IMR-90 (cell line): ENCODE data around the gene PGBD5. TPM values are rescaled to one million over a fixed set of nuclear protein-coding genes. Genes with fewer than 3 reads are reported as not detected.

Experiments used
- ATAC-seq: fragments of 200-7000 bp; cut with Tn5 transposase; 2 replicates; pipeline ENCODE4 v1.9.1; 2020; ENCODE audit warnings: low read depth, mild to moderate bottlenecking, moderate library complexity
- BruUV-seq: library from RNA; stranded (reverse); fragments of 400-500 nt; replicated peaks from 2 replicates; lab custom pipeline; 2021; lab: Mats Ljungman, UMichigan
- CTCF ChIA-PET: fragments of 300-600 bp; formaldehyde crosslinking; extraction: SDS; loops from one replicate; lab custom pipeline; 2021; ENCODE audit warnings: antibody characterized with exemption; lab: Yijun Ruan, JAX
- POLR2A ChIA-PET: fragments of 300-600 bp; sonication (Branson Sonifier 250); formaldehyde crosslinking; loops from one replicate; lab custom pipeline; 2022; ENCODE audit warnings: antibody characterized with exemption; ENCODE audit not compliant: unreplicated experiment; lab: Charles Lee
- DNase-seq: peaks from one replicate; pipeline ENCODE4 v3.0.0; 2013
- H2AFZ ChIP-seq: replicated peaks from 2 replicates; pipeline ENCODE3; 2013; ENCODE audit warnings: low read length, mild to moderate bottlenecking; ENCODE audit not compliant: poor library complexity
- H2AK5ac ChIP-seq: 2 replicates; pipeline ENCODE4 v1.6.1; 2013; ENCODE audit warnings: low read depth, low read length, inconsistent platforms
- H2AK9ac ChIP-seq: replicated peaks from 2 replicates; pipeline ENCODE3; 2013; ENCODE audit warnings: mild to moderate bottlenecking, low read depth, low read length, moderate library complexity; ENCODE audit not compliant: poor library complexity
- H2BK120ac ChIP-seq: 2 replicates; pipeline ENCODE4 v1.6.1; 2013; ENCODE audit warnings: low read depth, low read length, inconsistent platforms
- H2BK15ac ChIP-seq: 3 replicates; pipeline ENCODE4 v1.6.1; 2013; ENCODE audit warnings: low read depth, low read length, inconsistent platforms
- H2BK20ac ChIP-seq: 2 replicates; pipeline ENCODE4 v1.6.1; 2013; ENCODE audit warnings: low read depth, mild to moderate bottlenecking, inconsistent platforms, low read length, moderate library complexity
- H2BK5ac ChIP-seq: 2 replicates; pipeline ENCODE4 v1.6.1; 2013; ENCODE audit warnings: mild to moderate bottlenecking, low read depth, low read length, inconsistent platforms; ENCODE audit not compliant: poor library complexity, severe bottlenecking
- H3K14ac ChIP-seq: replicated peaks from 2 replicates; pipeline ENCODE4 v1.6.1; 2013; ENCODE audit warnings: low read depth, low read length, inconsistent platforms
- H3K18ac ChIP-seq: 2 replicates; pipeline ENCODE4 v1.6.1; 2013; ENCODE audit warnings: low read depth, low read length, control low read depth
- H3K23ac ChIP-seq: 2 replicates; pipeline ENCODE4 v1.6.1; 2013; ENCODE audit warnings: low read depth, low read length, inconsistent platforms
- H3K27ac ChIP-seq: 2 replicates; pipeline ENCODE4 v1.5.1; 2013; ENCODE audit warnings: mild to moderate bottlenecking, control low read depth, low read length; ENCODE audit not compliant: insufficient read depth
- H3K27me3 ChIP-seq: 2 replicates; pipeline ENCODE4 v1.6.1; 2013; ENCODE audit warnings: low read length; ENCODE audit not compliant: control insufficient read depth, insufficient read depth
- H3K36me3 ChIP-seq: 2 replicates; pipeline ENCODE4 v1.6.1; 2013; ENCODE audit warnings: low read length, mixed read lengths; ENCODE audit not compliant: control insufficient read depth, insufficient read depth
- H3K4ac ChIP-seq: 2 replicates; pipeline ENCODE4 v1.6.1; 2013; ENCODE audit warnings: low read depth, low read length, inconsistent platforms
- H3K4me1 ChIP-seq: 2 replicates; pipeline ENCODE4 v1.6.1; 2013; ENCODE audit warnings: low read length, mixed read lengths; ENCODE audit not compliant: control insufficient read depth, insufficient read depth
- H3K4me2 ChIP-seq: 2 replicates; pipeline ENCODE4 v1.6.1; 2013; ENCODE audit warnings: low read depth, mild to moderate bottlenecking, control low read depth, low read length, moderate library complexity
- H3K4me3 ChIP-seq: 2 replicates; pipeline ENCODE4 v1.5.1; 2013; ENCODE audit warnings: low read depth, mild to moderate bottlenecking, control low read depth, low read length, moderate library complexity; ENCODE audit not compliant: insufficient read depth
- H3K56ac ChIP-seq: 2 replicates; pipeline ENCODE4 v1.6.1; 2013; ENCODE audit warnings: low read length, inconsistent platforms; ENCODE audit not compliant: insufficient read depth; ENCODE audit errors: extremely low read depth
- H3K79me1 ChIP-seq, 2 experiments: 2 replicates each; pipeline ENCODE4 v1.6.1; 2013; ENCODE audit warnings: low read length in 2 of 2, inconsistent platforms in 1 of 2, low read depth in 1 of 2
- H3K9ac ChIP-seq: 2 replicates; pipeline ENCODE4 v1.6.1; 2013; ENCODE audit warnings: low read depth, low read length, control low read depth
- H3K9me1 ChIP-seq: 2 replicates; pipeline ENCODE4 v1.6.1; 2013; ENCODE audit warnings: low read length, inconsistent platforms; ENCODE audit not compliant: insufficient read depth
- H3K9me3 ChIP-seq: 2 replicates; pipeline ENCODE4 v1.6.1; 2013; ENCODE audit warnings: low read length; ENCODE audit not compliant: control insufficient read depth, insufficient read depth
- H4K20me1 ChIP-seq: 2 replicates; pipeline ENCODE4 v1.6.1; 2013; ENCODE audit warnings: low read length, inconsistent platforms; ENCODE audit not compliant: insufficient read depth
- H4K5ac ChIP-seq: 2 replicates; pipeline ENCODE4 v1.6.1; 2013; ENCODE audit warnings: mild to moderate bottlenecking, low read depth, low read length, control low read depth
- H4K8ac ChIP-seq, 2 experiments: 2 replicates each; pipeline ENCODE4 v1.6.1; 2013; ENCODE audit warnings: low read depth in 2 of 2, low read length in 2 of 2, control low read depth in 1 of 2, inconsistent platforms in 1 of 2
- H4K91ac ChIP-seq: 2 replicates; pipeline ENCODE4 v1.6.1; 2013; ENCODE audit warnings: low read depth, low read length, inconsistent platforms; ENCODE audit not compliant: insufficient read depth
- BHLHE40 ChIP-seq: fragments of 150-350 bp; IDR thresholded peaks from 2 replicates; pipeline ENCODE4 v1.6.1; 2016; ENCODE audit warnings: mild to moderate bottlenecking, low read depth, low read length
- CTCF ChIP-seq: conservative IDR thresholded peaks from 2 replicates; pipeline ENCODE4 v1.5.1; 2012; ENCODE audit warnings: mild to moderate bottlenecking, low read depth, low read length, improper control_type of control experiment
- FOS ChIP-seq: fragments of 150-350 bp; IDR thresholded peaks from 2 replicates; pipeline ENCODE4 v1.6.1; 2016; ENCODE audit warnings: low read depth, low read length
- MAFK ChIP-seq: IDR thresholded peaks from 2 replicates; pipeline ENCODE4 v1.6.1; 2012; ENCODE audit warnings: low read depth, low read length, improper control_type of control experiment
- MAZ ChIP-seq: IDR thresholded peaks from 2 replicates; pipeline ENCODE4 v1.6.1; 2012; ENCODE audit warnings: low read depth, mild to moderate bottlenecking, low read length, improper control_type of control experiment, moderate library complexity, borderline replicate concordance
- POLR2A ChIP-seq: IDR thresholded peaks from 2 replicates; pipeline ENCODE4 v1.6.1; 2012; ENCODE audit warnings: mild to moderate bottlenecking, low read depth, low read length
- RAD21 ChIP-seq: IDR thresholded peaks from 2 replicates; pipeline ENCODE4 v1.6.1; 2012; ENCODE audit warnings: low read length, improper control_type of control experiment
- RFX5 ChIP-seq: IDR thresholded peaks from 2 replicates; pipeline ENCODE4 v1.8.0; 2012; ENCODE audit warnings: low read depth, mild to moderate bottlenecking, low read length, moderate library complexity
- SMC3 ChIP-seq: fragments of 150-350 bp; IDR thresholded peaks from 2 replicates; pipeline ENCODE4 v1.6.1; 2016; ENCODE audit warnings: low read depth, mild to moderate bottlenecking, antibody characterized with exemption, low read length, moderate library complexity
- WGBS, 2 experiments: methylation state at CpG; one replicate each; pipeline versions ENCODE4 v1.1.5 to v1.1.7; 2013; ENCODE audit warnings: missing lambda C conversion rate in 2 of 2; ENCODE audit not compliant: insufficient read length in 1 of 2; ENCODE audit errors: extremely low coverage in 2 of 2; 5-methylcytosine and 5-hydroxymethylcytosine counted together
- dilution Hi-C: fragments of 300-500 bp; cut with HindIII; formaldehyde crosslinking; loops from one replicate; pipeline ENCODE4 v1.14.3; 2018; ENCODE audit warnings: low sequenced_read_pairs; ENCODE audit not compliant: unreplicated experiment
- in situ Hi-C: fragments of 300-500 bp; cut with MboI; formaldehyde crosslinking; loops from 3 replicates; pipeline ENCODE4 v1.14.3; 2019; ENCODE audit warnings: low sequenced_read_pairs, inconsistent platforms, mixed read lengths
- intact Hi-C: fragments of 100-400 bp; cut with micrococcal nuclease; formaldehyde crosslinking; loops from 2 replicates; pipeline ENCODE4 v1.10.0; 2022
- polyA plus RNA-seq, 3 experiments: library from polyadenylated mRNA; depleted of rRNA; stranded (reverse); fragments of >200 nt; gene quantifications; 2 replicates each; pipeline ENCODE4 v1.2.3, GENCODE V29; 2012; ENCODE audit warnings: low replicate concordance in 1 of 3
- total RNA-seq: library from RNA; depleted of rRNA; stranded (reverse); fragments of >200 nt; gene quantifications from 2 replicates; pipeline ENCODE4 v1.2.3, GENCODE V29; 2012
- TF ChIP-seq, protein P1 (sequence below): fragments of 150-350 bp; IDR thresholded peaks from 2 replicates; pipeline ENCODE4 v1.6.1; 2016; ENCODE audit warnings: low read depth, mild to moderate bottlenecking, low read length, moderate library complexity, borderline replicate concordance

The PGBD5 gene
- total and polyA plus RNA-seq, 2 of the 4 experiments (the other 2 are of a cell fraction) = 0.18 to 0.36 TPM

DNA sequence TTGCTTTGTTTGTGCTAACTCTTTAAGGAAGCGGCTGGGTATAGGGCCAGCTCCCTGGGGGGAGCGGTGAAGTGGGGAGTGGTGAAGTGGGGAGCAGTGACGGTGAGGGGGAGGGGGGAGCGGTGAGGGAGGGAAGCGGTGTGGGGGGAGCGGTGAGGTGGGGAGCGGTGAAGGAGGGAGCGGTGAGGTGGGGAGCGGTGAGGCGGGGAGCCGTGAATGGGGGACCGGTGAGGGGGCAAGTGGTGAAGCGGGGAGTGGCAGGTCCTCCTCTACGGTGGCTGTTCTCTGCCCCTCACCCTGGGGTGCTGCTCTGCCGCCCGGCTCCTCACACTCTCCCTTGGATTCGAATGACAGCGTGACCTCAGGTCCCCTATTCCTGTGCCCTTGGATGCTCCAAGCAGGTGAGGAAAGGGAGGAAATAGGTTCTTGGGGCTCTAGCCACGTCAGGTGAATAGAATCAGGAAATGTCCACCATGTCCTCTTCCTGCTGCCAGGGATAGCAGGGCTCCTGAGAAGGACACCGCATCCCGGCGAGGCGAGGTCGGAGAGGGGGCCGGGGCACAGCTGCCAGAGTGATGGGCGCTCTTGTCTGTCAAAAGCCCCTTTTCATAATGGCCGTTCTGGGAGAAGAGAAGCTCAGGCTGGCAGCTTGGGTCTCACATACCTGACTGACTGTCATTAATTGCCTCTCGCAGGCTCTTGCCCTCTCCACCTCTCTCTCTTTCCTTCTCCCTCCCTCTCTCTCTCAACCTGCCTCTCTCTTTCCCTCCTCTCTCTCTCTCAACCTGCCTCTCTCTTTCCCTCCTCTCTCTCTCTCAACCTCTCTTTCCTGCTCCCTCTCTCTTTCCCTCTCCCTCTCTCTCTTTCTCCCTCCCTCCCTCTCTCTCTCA is 134.2 kb downstream of the PGBD5 start:
- no peaks in the 10 kb centered on the region for H3K79me1 ChIP-seq
- no peak overlapping the region for H3K18ac ChIP-seq
- H3K4me2 ChIP-seq = no peak overlapping the region
- H2BK20ac ChIP-seq = no peak overlapping the region
- H2AFZ ChIP-seq = no peak overlapping the region
- H3K56ac ChIP-seq = no peak overlapping the region
- no peak overlapping the region for H2AK5ac ChIP-seq
- no peak overlapping the region for H2BK15ac ChIP-seq
- in situ Hi-C loops = no loop called here
- dilution Hi-C loops = no loop called here
- H3K4me1 ChIP-seq = no peaks in the 10 kb centered on the region
- no peaks in the 10 kb centered on the region for H3K36me3 ChIP-seq
- H3K4me3 ChIP-seq = no peak overlapping the region
- no peak overlapping the region for H2AK9ac ChIP-seq
- no peaks in the 10 kb centered on the region for H3K9me3 ChIP-seq
- ChIA-PET POLR2A (no interaction called here), CTCF (interaction anchor here (0.5 kb wide), 1 partner anchor 442 kb away, joined by 3 read pairs; no protein-coding TSS in a partner anchor)
- H4K5ac ChIP-seq = no peak overlapping the region
- H4K91ac ChIP-seq = no peak overlapping the region
- WGBS, 2 experiments = 36% methylated on average over 10 of the region's 28 CpGs; no CpG with 5 or more reads in 1 of the 2 experiments
- H4K8ac ChIP-seq = no peak overlapping the region
- H3K9me1 ChIP-seq = no peaks in the 10 kb centered on the region; the same call in 1 of the 2 replicates
- no peak overlapping the region for H2BK5ac ChIP-seq
- H3K14ac ChIP-seq = no peak overlapping the region
- intact Hi-C loops = no loop called here
- no peak overlapping the region for H2BK120ac ChIP-seq
- no peak overlapping the region for H3K4ac ChIP-seq
- BruUV-seq = no TSS peak
- DNase-seq (no peak), ATAC-seq (no peak)
- no peak overlapping the region for H3K27ac ChIP-seq
- H3K9ac ChIP-seq = no peak overlapping the region
- no peak overlapping the region for H3K23ac ChIP-seq
- peaks cover 21% of the 10 kb centered on the region for H3K27me3 ChIP-seq
- H4K20me1 ChIP-seq = no peaks in the 10 kb centered on the region
- TF ChIP-seq RAD21 = no peak
- no peak for TF ChIP-seq RFX5
- TF ChIP-seq CTCF = no peak
- no peak for TF ChIP-seq POLR2A
- no peak for TF ChIP-seq FOS
- TF ChIP-seq, protein P1, sequence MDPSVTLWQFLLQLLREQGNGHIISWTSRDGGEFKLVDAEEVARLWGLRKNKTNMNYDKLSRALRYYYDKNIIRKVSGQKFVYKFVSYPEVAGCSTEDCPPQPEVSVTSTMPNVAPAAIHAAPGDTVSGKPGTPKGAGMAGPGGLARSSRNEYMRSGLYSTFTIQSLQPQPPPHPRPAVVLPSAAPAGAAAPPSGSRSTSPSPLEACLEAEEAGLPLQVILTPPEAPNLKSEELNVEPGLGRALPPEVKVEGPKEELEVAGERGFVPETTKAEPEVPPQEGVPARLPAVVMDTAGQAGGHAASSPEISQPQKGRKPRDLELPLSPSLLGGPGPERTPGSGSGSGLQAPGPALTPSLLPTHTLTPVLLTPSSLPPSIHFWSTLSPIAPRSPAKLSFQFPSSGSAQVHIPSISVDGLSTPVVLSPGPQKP = no peak
- no peak for TF ChIP-seq MAZ
- no peak for TF ChIP-seq BHLHE40
- no peak for TF ChIP-seq MAFK
- no peak for TF ChIP-seq SMC3
